Adrenal gland (tissue), 12 donors: ENCODE results near the gene ADAMTS18. TPM values are rescaled to one million over a fixed set of nuclear protein-coding genes. Genes with fewer than 3 reads are reported as not detected.

Experiments
- DNase-seq, 7 donors: peaks; one replicate each; pipeline ENCODE4 v3.0.0-alpha.2; 2019 to 2020
- H3K27ac ChIP-seq, 5 donors: fragments of 200-600 bp; sonication (generic) in 4 of 5; 1 replicate in 3 of 5; 2 replicates in 2 of 5; pipeline versions ENCODE4 v1.5.1 to v1.8.0; 2016 to 2020; ENCODE audit warnings: mild to moderate bottlenecking in 1 of 5
- H3K27me3 ChIP-seq: fragments of 200-600 bp; 2 replicates; pipeline ENCODE4 v1.8.0; 2021
- H3K36me3 ChIP-seq, 2 donors: fragments of 200-600 bp; replicated peaks in 1 of 2; 1 replicate in 1 of 2; 2 replicates in 1 of 2; pipeline versions ENCODE4 v1.5.1 to v1.8.0; 2018 to 2022
- H3K4me1 ChIP-seq, 2 donors: fragments of 200-600 bp; replicated peaks in 1 of 2; 1 replicate in 1 of 2; 2 replicates in 1 of 2; pipeline versions ENCODE4 v1.5.1 to v1.8.0; 2018 to 2021
- H3K4me3 ChIP-seq, 4 donors: fragments of 200-600 bp; sonication (generic) in 3 of 4; one replicate each; pipeline ENCODE4 v1.5.1; 2016 to 2018
- H3K9me3 ChIP-seq, 3 donors: fragments of 200-600 bp; sonication (generic) in 1 of 3; replicated peaks in 1 of 3; 1 replicate in 2 of 3; 2 replicates in 1 of 3; pipeline versions ENCODE4 v1.5.1 to v1.8.0; 2016 to 2021
- POLR2A ChIP-seq, 2 donors: fragments of 450-650 bp; IDR thresholded peaks; one replicate each; pipeline ENCODE4 v1.6.1; 2017; ENCODE audit warnings: antibody characterized with exemption in 2 of 2, mild to moderate bottlenecking in 2 of 2, moderate library complexity in 1 of 2
- WGBS, 4 donors: extraction: QIAGEN DNeasy Blood & Tissue Kit in 2 of 4; methylation state at CpG; one replicate each; pipeline versions ENCODE4 v1.1.5 to v1.1.7; 2013 to 2017; 5-methylcytosine and 5-hydroxymethylcytosine counted together
- intact Hi-C, 2 donors: fragments of 100-400 bp; cut with DNase I; formaldehyde crosslinking; loops; one replicate each; pipeline versions ENCODE4 v1.14.1 to v1.15.0; 2022 to 2023
- polyA plus RNA-seq, 3 donors: library from polyadenylated mRNA; stranded (reverse); fragments of 200-250 nt in 2 of 3; fragments of 350-450 nt in 1 of 3; fragmentation: Illumina TruSeq in 1 of 3; extraction: RNeasy Lipid Tissue Mini Kit (QIAGEN cat#74804) in 1 of 3; gene quantifications; one replicate each; pipeline ENCODE4 v1.2.3, GENCODE V29; 2013 to 2014
- total RNA-seq, 9 donors: library from RNA; depleted of rRNA in 4 of 9; stranded (reverse); fragments of >200 nt in 4 of 9; fragments of 120-200 nt in 1 of 9; fragmentation: NEBNext Ultra II Directional in 1 of 9; extraction: Animal tissue kit (Norgen Biotek cat#: 25700) in 1 of 9; gene quantifications; one replicate each; pipeline versions ENCODE4 v1.1.0 to v1.2.4, GENCODE V29; 2013 to 2023
- TF ChIP-seq, protein P1 (sequence below), 6 experiments: fragments of 450-650 bp in 4 of 6; fragments of 200-600 bp in 2 of 6; sonication (generic) in 1 of 6; IDR thresholded peaks; 1 replicate in 5 of 6; 2 replicates in 1 of 6; pipeline versions ENCODE4 v1.5.1 to v1.8.0; 2016 to 2021; ENCODE audit warnings: antibody characterized with exemption in 6 of 6, mild to moderate bottlenecking in 2 of 6, moderate library complexity in 1 of 6
- donor health status: healthy with polysubstance abuse.
- donor health status: Bipolar disorder and iron deficiency.
- donor health status: DM: yes; HTN: yes; CAD: no.
- donor health status: DM: no; HTN: no; CAD: no.
- donor health status: DM: no; HTN: no; CAD: no.
- donor health status: DM: yes; HTN: yes; CAD: no.

Gene ADAMTS18
- total and polyA plus RNA-seq, 12 donors: 0.10 to 0.32 (median 0.11) TPM; not detected in 9

DNA sequence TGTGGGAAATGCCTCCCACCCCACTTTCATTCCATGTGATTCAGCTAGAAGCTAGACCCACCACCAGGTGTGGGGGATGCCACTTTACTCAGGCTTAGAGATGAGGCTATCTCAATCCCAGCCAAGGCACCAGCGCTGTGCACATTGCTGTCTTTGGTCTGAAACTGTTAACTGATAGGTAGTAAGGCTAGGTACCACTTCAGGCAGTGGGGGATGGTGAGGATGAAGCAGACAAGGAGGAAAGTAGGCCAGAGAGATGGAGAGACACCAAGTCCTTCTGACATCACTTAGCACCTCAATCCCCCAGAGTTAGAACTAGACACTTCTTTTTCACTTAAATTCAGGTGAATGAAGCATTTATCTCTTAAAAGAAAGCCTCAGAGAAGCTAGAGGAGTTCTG lies 35.8 kb downstream of the ADAMTS18 start:
- no peak for DNase-seq
- intact Hi-C loops: no loop called here
- WGBS, 4 donors: 69 to 87% (median 83%) methylated on average over 1 of the region's 1 CpG
- Histone ChIP-seq H3K36me3 (no peaks in the 10 kb centered on the region), H3K4me1 (no peaks in the 10 kb centered on the region), H3K27me3 (no peaks in the 10 kb centered on the region), H3K27ac (no peak overlapping the region), H3K9me3 (no peaks in the 10 kb centered on the region), H3K4me3 (no peak overlapping the region)
- TF ChIP-seq, protein P1, sequence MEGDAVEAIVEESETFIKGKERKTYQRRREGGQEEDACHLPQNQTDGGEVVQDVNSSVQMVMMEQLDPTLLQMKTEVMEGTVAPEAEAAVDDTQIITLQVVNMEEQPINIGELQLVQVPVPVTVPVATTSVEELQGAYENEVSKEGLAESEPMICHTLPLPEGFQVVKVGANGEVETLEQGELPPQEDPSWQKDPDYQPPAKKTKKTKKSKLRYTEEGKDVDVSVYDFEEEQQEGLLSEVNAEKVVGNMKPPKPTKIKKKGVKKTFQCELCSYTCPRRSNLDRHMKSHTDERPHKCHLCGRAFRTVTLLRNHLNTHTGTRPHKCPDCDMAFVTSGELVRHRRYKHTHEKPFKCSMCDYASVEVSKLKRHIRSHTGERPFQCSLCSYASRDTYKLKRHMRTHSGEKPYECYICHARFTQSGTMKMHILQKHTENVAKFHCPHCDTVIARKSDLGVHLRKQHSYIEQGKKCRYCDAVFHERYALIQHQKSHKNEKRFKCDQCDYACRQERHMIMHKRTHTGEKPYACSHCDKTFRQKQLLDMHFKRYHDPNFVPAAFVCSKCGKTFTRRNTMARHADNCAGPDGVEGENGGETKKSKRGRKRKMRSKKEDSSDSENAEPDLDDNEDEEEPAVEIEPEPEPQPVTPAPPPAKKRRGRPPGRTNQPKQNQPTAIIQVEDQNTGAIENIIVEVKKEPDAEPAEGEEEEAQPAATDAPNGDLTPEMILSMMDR (IDR thresholded peaks at IDR 0.05): no peak
- no peak for TF ChIP-seq POLR2A (IDR thresholded peaks at IDR 0.05)

DNA sequence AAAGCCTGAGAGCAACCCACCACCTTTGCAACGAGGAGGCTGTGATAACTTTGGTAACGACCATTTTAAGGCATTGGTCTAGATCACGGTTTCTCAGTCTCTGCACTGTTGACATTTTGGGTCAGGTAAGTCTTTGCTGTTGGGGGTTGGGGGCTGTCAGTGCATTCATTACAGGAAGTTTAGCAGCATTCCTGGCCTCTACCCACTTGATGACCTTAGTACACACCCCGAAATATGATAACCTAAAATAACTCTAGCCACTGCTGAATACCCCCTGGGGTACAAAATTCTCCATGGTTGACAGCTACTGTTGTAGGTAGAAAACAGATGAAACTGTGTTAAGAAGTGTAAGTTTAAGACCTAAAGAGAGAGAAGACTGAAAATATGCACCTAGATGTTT lies 36.3 kb downstream of the ADAMTS18 start:
- H3K4me3 ChIP-seq: no peak overlapping the region
- TF ChIP-seq, protein P1 (IDR thresholded peaks at IDR 0.05): no peak
- TF ChIP-seq POLR2A (IDR thresholded peaks at IDR 0.05): no peak
- no peaks in the 10 kb centered on the region for H3K4me1 ChIP-seq
- no peak overlapping the region for H3K27ac ChIP-seq
- no peak for DNase-seq
- no peaks in the 10 kb centered on the region for H3K36me3 ChIP-seq
- WGBS, 4 donors: 42 to 55% (median 50%) methylated on average over 4 of the region's 4 CpGs
- no peaks in the 10 kb centered on the region for H3K9me3 ChIP-seq
- H3K27me3 ChIP-seq: no peaks in the 10 kb centered on the region
- intact Hi-C loops: no loop called here

DNA sequence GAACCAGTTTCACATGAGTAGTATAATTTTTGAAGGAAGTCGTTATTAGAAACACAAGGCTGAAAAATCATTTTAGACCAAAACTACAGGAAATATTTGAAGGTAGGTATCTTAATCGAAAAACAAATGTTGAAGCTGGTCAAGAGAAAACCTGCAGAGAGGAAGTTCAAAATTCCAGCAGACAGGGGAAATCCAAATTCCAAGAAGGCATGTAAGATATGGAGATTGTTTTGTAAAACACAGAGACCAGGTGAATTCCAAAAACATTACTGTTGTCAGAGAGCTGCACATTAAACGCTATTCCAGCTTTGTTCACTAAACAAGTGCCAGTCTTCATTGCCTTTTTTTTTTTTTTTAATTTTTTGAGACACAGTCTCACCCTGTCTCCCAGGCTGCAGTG lies 38.4 kb downstream of the ADAMTS18 start:
- H3K4me3 ChIP-seq: no peak overlapping the region
- 57 to 70% (median 62%) methylated on average over 3 of the region's 3 CpGs for WGBS, 4 donors
- H3K4me1 ChIP-seq: no peaks in the 10 kb centered on the region
- TF ChIP-seq, protein P1 (IDR thresholded peaks at IDR 0.05): no peak
- TF ChIP-seq POLR2A (IDR thresholded peaks at IDR 0.05): no peak
- intact Hi-C loops: no loop called here
- no peak overlapping the region for H3K27ac ChIP-seq
- H3K36me3 ChIP-seq: no peaks in the 10 kb centered on the region
- no peak for DNase-seq
- no peaks in the 10 kb centered on the region for H3K9me3 ChIP-seq
- H3K27me3 ChIP-seq: no peaks in the 10 kb centered on the region

DNA sequence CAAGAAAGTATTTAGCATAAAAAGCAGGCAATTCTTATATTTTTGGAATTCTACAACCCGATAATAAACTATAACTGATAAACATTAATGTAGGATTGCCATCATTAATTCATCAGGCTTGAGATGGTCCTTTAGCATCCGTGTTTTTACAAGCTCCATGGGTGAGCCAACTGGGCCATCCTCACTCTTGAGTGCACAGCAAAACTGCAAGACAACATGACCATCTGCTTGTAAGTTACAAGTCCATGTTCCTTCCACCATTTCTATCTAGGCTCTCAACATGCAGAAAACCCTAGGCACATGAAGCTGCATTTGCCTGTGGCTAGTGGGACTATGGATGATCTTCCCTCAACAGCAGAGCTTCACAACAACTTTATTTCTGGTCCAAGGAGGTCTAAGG lies 40.1 kb downstream of the ADAMTS18 start:
- Histone ChIP-seq H3K4me3 (no peak overlapping the region), H3K36me3 (no peaks in the 10 kb centered on the region), H3K9me3 (no peaks in the 10 kb centered on the region), H3K4me1 (no peaks in the 10 kb centered on the region), H3K27me3 (no peaks in the 10 kb centered on the region), H3K27ac (no peak overlapping the region)
- DNase-seq: no peak
- intact Hi-C loops: no loop called here
- WGBS, 4 donors: 76 to 82% (median 81%) methylated on average over 2 of the region's 2 CpGs
- no peak for TF ChIP-seq POLR2A (IDR thresholded peaks at IDR 0.05)
- TF ChIP-seq, protein P1 (IDR thresholded peaks at IDR 0.05): no peak
